Breast epithelium (tissue), 3 donors: ENCODE data around the gene NOTO.
A peak's percentile ranks its signal among the peaks of the same experiment; 100 is the strongest.

Experiments
- POLR2A ChIP-seq: fragments of 450-650 bp; IDR thresholded peaks from one replicate; pipeline ENCODE4 v1.6.1; 2016; ENCODE audit warnings: antibody characterized with exemption, mild to moderate bottlenecking, moderate library complexity
- POLR2AphosphoS5 ChIP-seq, 3 donors: sonication (generic); formaldehyde crosslinking; IDR thresholded peaks; one replicate each; pipeline ENCODE4 v1.6.1; 2017; ENCODE audit warnings: antibody characterized with exemption in 3 of 3
- TF ChIP-seq, protein P1 (sequence below), 3 donors: fragments of 450-650 bp; IDR thresholded peaks; one replicate each; pipeline ENCODE4 v1.5.1; 2016 to 2017; ENCODE audit warnings: antibody characterized with exemption in 3 of 3, mild to moderate bottlenecking in 3 of 3, moderate library complexity in 3 of 3

DNA sequence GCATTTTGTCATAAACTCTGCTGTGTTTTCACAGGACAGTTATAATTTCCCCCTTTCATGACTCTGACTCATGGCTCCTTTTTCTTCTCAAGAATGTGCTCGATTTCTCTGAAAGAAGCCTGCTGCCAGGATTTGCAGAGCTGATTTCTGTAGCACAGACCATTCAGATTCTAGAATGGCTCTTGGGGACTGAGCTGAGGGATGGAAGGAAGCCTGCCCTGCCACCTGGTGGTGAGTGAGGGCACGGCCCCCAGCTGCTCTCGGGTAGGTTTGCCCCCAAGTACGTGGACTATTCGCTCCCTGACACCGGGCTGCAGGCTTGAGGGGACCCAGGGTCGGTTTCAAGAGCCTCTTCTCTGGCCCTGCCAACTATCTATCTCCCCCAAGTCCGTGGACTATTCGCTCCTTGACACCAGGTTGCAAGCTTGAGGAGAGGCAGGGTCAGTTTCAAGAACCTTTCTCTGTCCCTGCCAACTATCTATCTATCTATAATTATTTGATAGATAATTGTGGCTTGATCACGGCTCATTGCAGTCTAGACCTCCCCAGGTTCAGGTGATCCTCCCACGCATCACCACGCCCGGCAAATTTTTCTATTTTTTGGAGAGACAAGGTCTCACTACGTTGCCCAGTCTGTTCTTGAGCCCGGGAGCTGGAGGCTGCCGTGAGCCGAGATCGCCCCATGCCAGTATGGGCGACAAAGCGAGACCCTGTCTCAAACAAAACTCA, 10.2 kb downstream of the NOTO start:
- TF ChIP-seq, protein P1, sequence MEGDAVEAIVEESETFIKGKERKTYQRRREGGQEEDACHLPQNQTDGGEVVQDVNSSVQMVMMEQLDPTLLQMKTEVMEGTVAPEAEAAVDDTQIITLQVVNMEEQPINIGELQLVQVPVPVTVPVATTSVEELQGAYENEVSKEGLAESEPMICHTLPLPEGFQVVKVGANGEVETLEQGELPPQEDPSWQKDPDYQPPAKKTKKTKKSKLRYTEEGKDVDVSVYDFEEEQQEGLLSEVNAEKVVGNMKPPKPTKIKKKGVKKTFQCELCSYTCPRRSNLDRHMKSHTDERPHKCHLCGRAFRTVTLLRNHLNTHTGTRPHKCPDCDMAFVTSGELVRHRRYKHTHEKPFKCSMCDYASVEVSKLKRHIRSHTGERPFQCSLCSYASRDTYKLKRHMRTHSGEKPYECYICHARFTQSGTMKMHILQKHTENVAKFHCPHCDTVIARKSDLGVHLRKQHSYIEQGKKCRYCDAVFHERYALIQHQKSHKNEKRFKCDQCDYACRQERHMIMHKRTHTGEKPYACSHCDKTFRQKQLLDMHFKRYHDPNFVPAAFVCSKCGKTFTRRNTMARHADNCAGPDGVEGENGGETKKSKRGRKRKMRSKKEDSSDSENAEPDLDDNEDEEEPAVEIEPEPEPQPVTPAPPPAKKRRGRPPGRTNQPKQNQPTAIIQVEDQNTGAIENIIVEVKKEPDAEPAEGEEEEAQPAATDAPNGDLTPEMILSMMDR (IDR thresholded peaks at IDR 0.05): peak; percentile 73 to 79 (median 77)
- TF ChIP-seq POLR2A (no peak), POLR2AphosphoS5 (IDR thresholded peaks at IDR 0.05) (no peak)
